Liver (tissue), 9 donors: ENCODE results near the gene MICAL3. TPM values are rescaled to one million over a fixed set of nuclear protein-coding genes. Genes with fewer than 3 reads are reported as not detected.
A peak's percentile ranks its signal among the peaks of the same experiment; 100 is the strongest.

Source experiments
- DNase-seq: peaks from one replicate; pipeline ENCODE4 v3.0.0-alpha.2; 2017; ENCODE audit warnings: low spot score
- H3K27ac ChIP-seq, 2 donors: one replicate each; pipeline ENCODE4 v1.7.0; 2013; ENCODE audit warnings: inconsistent platforms in 2 of 2, low read length in 2 of 2, control low read depth in 1 of 2, low read depth in 1 of 2, mild to moderate bottlenecking in 1 of 2
- H3K27me3 ChIP-seq, 4 donors: one replicate each; pipeline versions ENCODE4 v1.6.1 to v1.7.0; 2013; ENCODE audit warnings: low read length in 3 of 4, inconsistent platforms in 1 of 4, mild to moderate bottlenecking in 1 of 4, moderate library complexity in 1 of 4; ENCODE audit not compliant: control insufficient read depth in 4 of 4, insufficient read depth in 4 of 4
- H3K36me3 ChIP-seq, 4 donors: one replicate each; pipeline versions ENCODE4 v1.6.1 to v1.7.0; 2013; ENCODE audit warnings: low read length in 3 of 4, mild to moderate bottlenecking in 3 of 4, low read depth in 1 of 4, moderate library complexity in 1 of 4; ENCODE audit not compliant: control insufficient read depth in 4 of 4, insufficient read depth in 3 of 4
- H3K4me1 ChIP-seq, 4 donors: one replicate each; pipeline versions ENCODE4 v1.6.1 to v1.7.0; 2013; ENCODE audit warnings: low read length in 3 of 4, mild to moderate bottlenecking in 3 of 4, moderate library complexity in 1 of 4; ENCODE audit not compliant: control insufficient read depth in 4 of 4, insufficient read depth in 4 of 4
- H3K4me3 ChIP-seq, 3 donors: one replicate each; pipeline versions ENCODE4 v1.6.1 to v1.7.0; 2013; ENCODE audit warnings: low read length in 3 of 3, control low read depth in 1 of 3, low read depth in 1 of 3, mild to moderate bottlenecking in 1 of 3
- H3K9ac ChIP-seq, 2 donors: one replicate each; pipeline ENCODE4 v1.7.0; 2013; ENCODE audit warnings: low read length in 2 of 2, mild to moderate bottlenecking in 2 of 2, moderate library complexity in 2 of 2, control low read depth in 1 of 2, low read depth in 1 of 2
- H3K9me3 ChIP-seq, 4 donors: one replicate each; pipeline versions ENCODE4 v1.6.1 to v1.7.0; 2013; ENCODE audit warnings: low read length in 3 of 4; ENCODE audit not compliant: control insufficient read depth in 4 of 4
- CTCF ChIP-seq: fragments of 150-350 bp; IDR thresholded peaks from 2 replicates; pipeline ENCODE4 v1.5.1; 2017; ENCODE audit warnings: improper control_type of control experiment, low read depth, low read length; ENCODE audit not compliant: missing input control
- GABPA ChIP-seq, 2 donors: IDR thresholded peaks in 1 of 2; conservative IDR thresholded peaks in 1 of 2; 2 replicates each; pipeline ENCODE4 v1.6.1; 2016; ENCODE audit warnings: antibody characterized with exemption in 2 of 2, mild to moderate bottlenecking in 1 of 2, moderate library complexity in 1 of 2
- HNF4A ChIP-seq, 2 donors: conservative IDR thresholded peaks; 2 replicates each; pipeline ENCODE4 v1.6.1; 2016; ENCODE audit warnings: antibody characterized with exemption in 2 of 2, mild to moderate bottlenecking in 2 of 2
- RAD21 ChIP-seq, 2 donors: IDR thresholded peaks; 2 replicates each; pipeline ENCODE4 v1.6.1; 2016; ENCODE audit warnings: antibody characterized with exemption in 2 of 2, mild to moderate bottlenecking in 2 of 2
- REST ChIP-seq: IDR thresholded peaks from 2 replicates; pipeline ENCODE4 v1.6.1; 2016; ENCODE audit warnings: antibody characterized with exemption, mild to moderate bottlenecking
- RXRA ChIP-seq, 2 donors: IDR thresholded peaks; 2 replicates each; pipeline ENCODE4 v1.6.1; 2017 to 2018; ENCODE audit warnings: antibody characterized with exemption in 2 of 2, mild to moderate bottlenecking in 1 of 2
- WGBS: extraction: QIAGEN DNeasy Blood & Tissue Kit; methylation state at CpG from one replicate; pipeline ENCODE4 v1.1.7; 2013; 5-methylcytosine and 5-hydroxymethylcytosine counted together
- polyA plus RNA-seq, 2 donors: library from polyadenylated mRNA; stranded (reverse) in 1 of 2; unstranded in 1 of 2; fragments of 200-250 nt in 1 of 2; fragments of >200 nt in 1 of 2; fragmentation: Nextera tagmentation in 1 of 2; extraction: Ambion mirVana in 1 of 2; gene quantifications; one replicate each; pipeline versions ENCODE4 v1.2.1 to v1.2.3, GENCODE V29; 2013 to 2015
- total RNA-seq, 2 donors: library from RNA; depleted of rRNA; stranded (reverse); fragments of >200 nt; gene quantifications; one replicate each; pipeline ENCODE4 v1.2.3, GENCODE V29; 2014
- TF ChIP-seq, protein P1 (sequence below): IDR thresholded peaks from 2 replicates; pipeline ENCODE4 v1.6.1; 2016; ENCODE audit warnings: antibody characterized with exemption
- donor health status: healthy.
- donor health status: healthy.
- donor health status: healthy.
- donor health status: healthy.
- donor health status: healthy.

Gene MICAL3
- total and polyA plus RNA-seq, 4 donors, result 6.4 to 38.4 (median 23.4) TPM

GRCh38 chr22:17761138-17761488 lies 263.2 kb downstream of the MICAL3 start (continued):
- TF ChIP-seq REST, result peak; percentile 27

DNA sequence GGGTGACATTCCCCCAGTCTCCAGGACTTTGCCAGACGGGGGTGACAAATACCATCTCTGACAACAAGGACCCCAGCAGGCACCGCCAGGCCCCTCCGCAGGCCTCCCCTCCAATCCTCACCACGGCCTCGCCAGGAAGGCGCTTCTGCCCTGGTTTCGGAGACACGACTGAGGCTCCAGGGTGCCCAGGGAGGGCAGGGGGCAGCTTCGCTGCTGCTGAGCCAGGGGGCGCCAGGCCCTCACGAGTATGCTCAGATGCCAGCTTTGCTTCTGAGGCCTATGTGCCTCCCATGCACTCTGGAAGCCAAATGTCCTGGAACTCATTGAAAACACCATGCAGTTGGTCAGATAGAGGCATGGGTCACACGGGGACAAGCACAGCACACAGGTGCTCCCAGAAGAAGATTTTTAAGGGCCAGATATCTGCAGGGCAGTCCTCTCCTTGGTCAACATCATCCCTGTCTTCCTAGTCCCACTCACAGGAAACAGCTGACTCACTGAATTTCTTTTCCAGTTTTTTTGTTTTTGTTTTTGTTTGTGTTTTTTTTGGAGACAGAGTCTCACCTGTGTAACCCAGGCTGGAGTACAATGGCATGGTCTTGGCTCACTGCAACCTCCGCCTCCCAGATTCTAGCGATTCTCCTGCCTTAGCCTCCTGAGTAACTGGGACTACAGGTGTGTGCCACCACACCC lies 270.0 kb downstream of the MICAL3 start:
- Histone ChIP-seq H3K9me3 (no peaks in the 10 kb centered on the region), H3K4me1 (peaks cover 5 to 12% (median 11%) of the 10 kb centered on the region in 4 donors), H3K36me3 (no peaks in the 10 kb centered on the region), H3K9ac (no peak overlapping the region), H3K27me3 (no peaks in the 10 kb centered on the region), H3K4me3 (no peak overlapping the region), H3K27ac (no peak overlapping the region)
- WGBS, result 82% methylated on average over 14 of the region's 14 CpGs
- peak; percentile 29 to 44 for TF ChIP-seq RXRA (IDR thresholded peaks at IDR 0.05)
- peak; percentile 50 for TF ChIP-seq CTCF
- TF ChIP-seq REST, result no peak
- TF ChIP-seq GABPA (IDR thresholded peaks at IDR 0.05 in 1 of 2, conservative IDR thresholded peaks at IDR 0.05 in 1 of 2), result no peak
- peak; percentile 77 for TF ChIP-seq RAD21 (IDR thresholded peaks at IDR 0.05)
- no peak for DNase-seq

DNA sequence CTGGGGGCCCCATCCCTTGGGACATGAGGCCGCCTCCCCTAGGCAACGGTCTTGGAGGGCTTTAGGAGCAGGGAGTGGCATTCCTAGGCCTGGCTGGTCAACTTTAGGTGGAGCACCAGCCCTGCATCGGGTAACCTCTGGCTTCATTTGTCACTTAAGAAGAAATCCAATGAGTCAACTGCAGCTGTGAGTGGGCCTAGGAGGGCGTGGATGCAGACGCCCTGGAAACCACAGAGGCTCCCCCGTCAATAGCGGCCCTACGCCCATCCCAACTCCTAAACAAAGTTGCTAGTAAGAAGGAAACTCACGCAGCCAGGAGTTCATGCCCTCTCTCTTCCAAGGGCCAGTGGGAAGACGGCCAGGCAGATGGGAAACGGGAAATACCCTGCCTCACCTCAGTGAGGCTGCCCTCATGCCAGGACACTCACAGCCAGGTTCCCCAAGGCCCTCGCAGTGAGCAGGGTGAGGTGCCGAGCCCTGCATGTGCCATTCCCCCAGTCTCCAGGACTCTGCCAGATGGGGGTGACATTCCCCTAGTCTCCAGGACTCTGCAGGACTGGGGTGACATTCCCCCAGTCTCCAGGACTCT lies 270.9 kb downstream of the MICAL3 start:
- no peak for DNase-seq
- H3K9me3 ChIP-seq, result no peaks in the 10 kb centered on the region
- TF ChIP-seq, protein P1, sequence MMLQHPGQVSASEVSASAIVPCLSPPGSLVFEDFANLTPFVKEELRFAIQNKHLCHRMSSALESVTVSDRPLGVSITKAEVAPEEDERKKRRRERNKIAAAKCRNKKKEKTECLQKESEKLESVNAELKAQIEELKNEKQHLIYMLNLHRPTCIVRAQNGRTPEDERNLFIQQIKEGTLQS, result no peak
- TF ChIP-seq HNF4A (conservative IDR thresholded peaks at IDR 0.05) (peak in 1 of 2 donors; percentile 20), RXRA (IDR thresholded peaks at IDR 0.05) (peak; percentile 21 to 42)
- no peaks in the 10 kb centered on the region for H3K27me3 ChIP-seq
- H3K4me1 ChIP-seq, result peaks cover 5 to 12% (median 11%) of the 10 kb centered on the region in 4 donors
- H3K9ac ChIP-seq, result no peak overlapping the region
- no peak overlapping the region for H3K27ac ChIP-seq
- no peak overlapping the region for H3K4me3 ChIP-seq
- H3K36me3 ChIP-seq, result peaks cover 0 to 2% (median 0%) of the 10 kb centered on the region in 4 donors
- 59% methylated on average over 13 of the region's 13 CpGs for WGBS
